Pancreas (tissue), 10 donors: ENCODE data around the gene KCNJ15. TPM values are rescaled to one million over a fixed set of nuclear protein-coding genes. Genes with fewer than 3 reads are reported as not detected.

Experiments
- ATAC-seq, 4 donors: fragments of 200-7000 bp; cut with Tn5 transposase; one replicate each; pipeline versions ENCODE4 v1.8.0 to v1.9.1; 2020; ENCODE audit warnings: mild to moderate bottlenecking in 4 of 4, moderate library complexity in 4 of 4
- DNase-seq, 6 donors: peaks; one replicate each; pipeline ENCODE4 v3.0.0-alpha.2; 2020
- FAIRE-seq: peaks from 2 replicates; lab custom pipeline; 2012; peaks lifted over from hg19 to GRCh38; lab: Jason Lieb, UNC
- H3K27ac ChIP-seq, 4 donors: fragments of 200-600 bp; sonication (generic); 1 replicate in 3 of 4; 2 replicates in 1 of 4; pipeline versions ENCODE4 v1.5.0 to v1.8.0; 2020
- H3K27me3 ChIP-seq, 4 donors: fragments of 200-600 bp; one replicate each; pipeline ENCODE4 v1.8.0; 2021
- H3K36me3 ChIP-seq, 3 donors: fragments of 200-600 bp; sonication (generic) in 1 of 3; one replicate each; pipeline versions ENCODE4 v1.5.0 to v1.8.0; 2020 to 2021
- H3K4me1 ChIP-seq, 3 donors: fragments of 200-600 bp; one replicate each; pipeline ENCODE4 v1.8.0; 2021
- H3K4me3 ChIP-seq, 4 donors: fragments of 200-600 bp; sonication (generic) in 2 of 4; one replicate each; pipeline versions ENCODE4 v1.5.0 to v1.8.0; 2020 to 2021
- H3K9me3 ChIP-seq, 4 donors: fragments of 200-600 bp; one replicate each; pipeline ENCODE4 v1.8.0; 2021
- WGBS, 2 donors: extraction: QIAGEN DNeasy Blood & Tissue Kit; methylation state at CpG; one replicate each; pipeline ENCODE4 v1.1.7; 2013; 5-methylcytosine and 5-hydroxymethylcytosine counted together
- intact Hi-C, 3 donors: fragments of 100-400 bp; cut with DNase I; formaldehyde crosslinking; loops; one replicate each; pipeline versions ENCODE4 v1.11.1 to v1.14.2; 2022
- polyA plus RNA-seq, 2 donors: library from polyadenylated mRNA; stranded (reverse); fragments of 200-250 nt; gene quantifications; one replicate each; pipeline ENCODE4 v1.2.3, GENCODE V29; 2013
- total RNA-seq, 6 donors: library from RNA; stranded (reverse); fragmentation: NEBNext Ultra II Directional in 4 of 6; extraction: Animal tissue kit (Norgen Biotek cat#: 25700) in 4 of 6; gene quantifications; one replicate each; pipeline versions ENCODE4 v1.2.1 to v1.2.4, GENCODE V29; 2021 to 2023
- TF ChIP-seq, protein P1 (sequence below), 4 donors: fragments of 200-600 bp; sonication (generic) in 3 of 4; IDR thresholded peaks; one replicate each; pipeline versions ENCODE4 v1.5.0 to v1.8.0; 2021; ENCODE audit warnings: antibody characterized with exemption in 4 of 4
- donor health status: healthy with polysubstance abuse.
- donor health status: DM: no; HTN: no; CAD: no; lungs with moderate emphysema.
- donor health status: DM: no; HTN: no; CAD: no.
- donor health status: control.
- donor health status: control.
- donor health status: Bipolar disorder and iron deficiency.
- donor health status: DM: yes; HTN: yes; CAD: no.
- donor health status: DM: no; HTN: no; CAD: no.
- donor health status: DM: no; HTN: no; CAD: no.
- donor health status: DM: yes; HTN: yes; CAD: no.

KCNJ15 gene
- total and polyA plus RNA-seq, 8 donors, result 16.9 to 48.7 (median 31.0) TPM

GRCh38 chr21:38321568-38321967 is 64.8 kb downstream of the KCNJ15 start:
- FAIRE-seq, result no peak

GRCh38 chr21:38322311-38322950 is 65.6 kb downstream of the KCNJ15 start:
- FAIRE-seq, result no peak
- Histone ChIP-seq H3K36me3 (no peaks in the 10 kb centered on the region), H3K27ac (no peak overlapping the region), H3K4me1 (no peaks in the 10 kb centered on the region), H3K4me3 (no peak overlapping the region), H3K9me3 (no peaks in the 10 kb centered on the region), H3K27me3 (no peaks in the 10 kb centered on the region)
- TF ChIP-seq, protein P1, sequence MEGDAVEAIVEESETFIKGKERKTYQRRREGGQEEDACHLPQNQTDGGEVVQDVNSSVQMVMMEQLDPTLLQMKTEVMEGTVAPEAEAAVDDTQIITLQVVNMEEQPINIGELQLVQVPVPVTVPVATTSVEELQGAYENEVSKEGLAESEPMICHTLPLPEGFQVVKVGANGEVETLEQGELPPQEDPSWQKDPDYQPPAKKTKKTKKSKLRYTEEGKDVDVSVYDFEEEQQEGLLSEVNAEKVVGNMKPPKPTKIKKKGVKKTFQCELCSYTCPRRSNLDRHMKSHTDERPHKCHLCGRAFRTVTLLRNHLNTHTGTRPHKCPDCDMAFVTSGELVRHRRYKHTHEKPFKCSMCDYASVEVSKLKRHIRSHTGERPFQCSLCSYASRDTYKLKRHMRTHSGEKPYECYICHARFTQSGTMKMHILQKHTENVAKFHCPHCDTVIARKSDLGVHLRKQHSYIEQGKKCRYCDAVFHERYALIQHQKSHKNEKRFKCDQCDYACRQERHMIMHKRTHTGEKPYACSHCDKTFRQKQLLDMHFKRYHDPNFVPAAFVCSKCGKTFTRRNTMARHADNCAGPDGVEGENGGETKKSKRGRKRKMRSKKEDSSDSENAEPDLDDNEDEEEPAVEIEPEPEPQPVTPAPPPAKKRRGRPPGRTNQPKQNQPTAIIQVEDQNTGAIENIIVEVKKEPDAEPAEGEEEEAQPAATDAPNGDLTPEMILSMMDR (IDR thresholded peaks at IDR 0.05), result no peak
- whole genome bisulfite sequencing, 2 donors, result 76 to 81% methylated on average over 8 of the region's 8 CpGs
- intact Hi-C loops, result no loop called here
- ATAC-seq, result no peak
- DNase-seq, result no peak

More at GRCh38 chr21:38321568-38321967, 64.8 kb downstream of the KCNJ15 start:
- Histone ChIP-seq H3K4me1 (no peaks in the 10 kb centered on the region), H3K27ac (no peak overlapping the region), H3K27me3 (peaks cover 0 to 3% (median 0%) of the 10 kb centered on the region in 4 donors), H3K4me3 (no peak overlapping the region), H3K9me3 (no peaks in the 10 kb centered on the region), H3K36me3 (no peaks in the 10 kb centered on the region)
- DNase-seq (no peak), ATAC-seq (no peak)
- intact Hi-C loops, result no loop called here
- 52 to 60% methylated on average over 6 of the region's 6 CpGs for WGBS, 2 donors
- TF ChIP-seq, protein P1 (IDR thresholded peaks at IDR 0.05), result no peak

- WGBS, 2 donors, result 50 to 72% methylated on average over 5 of the region's 5 CpGs
- H3K4me1 ChIP-seq, result no peaks in the 10 kb centered on the region
- no peak for FAIRE-seq
- no peaks in the 10 kb centered on the region for H3K27me3 ChIP-seq
- no peak overlapping the region for H3K4me3 ChIP-seq
- no peak overlapping the region for H3K27ac ChIP-seq
- ATAC-seq, result peak in 2 of 4 donors; percentile 39 to 69
- TF ChIP-seq, protein P1 (IDR thresholded peaks at IDR 0.05), result no peak
- intact Hi-C loops, result no loop called here
- no peaks in the 10 kb centered on the region for H3K36me3 ChIP-seq
- peak in 1 of 6 donors; percentile 11 for DNase-seq
- H3K9me3 ChIP-seq, result no peaks in the 10 kb centered on the region
These were observed 67.1 kb downstream of the KCNJ15 start for GRCh38 chr21:38323721-38324531.

DNA sequence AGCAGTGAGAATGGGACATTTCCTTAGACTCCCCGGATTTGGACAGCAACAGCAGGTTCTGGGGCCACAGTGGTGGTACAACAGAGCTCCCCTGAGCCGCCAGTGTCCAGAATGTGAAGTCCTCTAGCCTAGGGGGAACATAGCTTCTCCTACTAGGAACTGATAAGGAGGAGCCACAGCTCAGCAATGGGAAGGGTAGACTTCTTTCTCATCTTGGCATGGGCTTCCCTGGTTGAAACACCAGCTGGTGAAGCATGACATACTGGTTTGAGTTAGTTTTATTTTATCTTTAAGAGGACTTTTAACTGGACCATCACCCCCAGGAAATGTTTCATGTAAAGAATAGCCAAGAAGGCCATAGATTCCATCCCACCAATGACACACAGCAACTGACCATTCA is 68.4 kb downstream of the KCNJ15 start:
- DNase-seq, result peak in 1 of 6 donors; percentile 4
- Histone ChIP-seq H3K9me3 (no peaks in the 10 kb centered on the region), H3K4me1 (no peaks in the 10 kb centered on the region), H3K27ac (no peak overlapping the region), H3K36me3 (no peaks in the 10 kb centered on the region), H3K27me3 (no peaks in the 10 kb centered on the region), H3K4me3 (no peak overlapping the region)
- no peak for FAIRE-seq
- TF ChIP-seq, protein P1 (IDR thresholded peaks at IDR 0.05), result no peak
- ATAC-seq, result no peak
- intact Hi-C loops, result no loop called here
- 65 to 72% methylated on average over 2 of the region's 2 CpGs for WGBS, 2 donors
